GM12878 (cell line): Measurements from ENCODE around the gene QRFP. TPM values are rescaled to one million over a fixed set of nuclear protein-coding genes. Genes with fewer than 3 reads are reported as not detected.

Source experiments
- ATAC-seq: fragments of 200-7000 bp; cut with Tn5 transposase; 3 replicates; pipeline ENCODE4 v1.9.1; 2020; ENCODE audit warnings: mild to moderate bottlenecking, moderate library complexity
- BruUV-seq: library from RNA; stranded (reverse); fragments of 400-500 nt; replicated peaks from 2 replicates; lab custom pipeline; 2021; lab: Mats Ljungman, UMichigan
- CTCF ChIA-PET: fragments of 300-600 bp; sonication (Branson Sonifier 250); formaldehyde crosslinking; extraction: SDS; loops from one replicate; lab custom pipeline; 2021; ENCODE audit warnings: inconsistent platforms; lab: Yijun Ruan, JAX
- POLR2A ChIA-PET: fragments of 350-600 bp; formaldehyde crosslinking; extraction: SDS; loops from one replicate; lab custom pipeline; 2021; ENCODE audit warnings: inconsistent platforms; lab: Charles Lee
- RAD21 ChIA-PET: fragments of 300-600 bp; sonication (Branson Sonifier 250); formaldehyde crosslinking; loops from one replicate; lab custom pipeline; 2023; ENCODE audit warnings: antibody characterized with exemption; ENCODE audit not compliant: unreplicated experiment; lab: Charles Lee
- SMC1A ChIA-PET: fragments of 300-600 bp; sonication (Branson Sonifier 250); formaldehyde crosslinking; loops from one replicate; lab custom pipeline; 2023; ENCODE audit not compliant: unreplicated experiment, uncharacterized antibody; lab: Charles Lee
- DNase-seq: peaks from one replicate; pipeline ENCODE4 v3.0.0-alpha.2; 2011; ENCODE audit warnings: low read depth, low spot score
- FAIRE-seq: peaks from 3 replicates; lab custom pipeline; 2011; peaks lifted over from hg19 to GRCh38; lab: Jason Lieb, UNC
- H2AFZ ChIP-seq: 2 replicates; pipeline ENCODE4 v1.6.0; 2011; ENCODE audit warnings: low read depth, low read length, control low read depth; ENCODE audit not compliant: control insufficient read depth
- H3K27ac ChIP-seq: 2 replicates; pipeline ENCODE4 v1.5.1; 2011; ENCODE audit warnings: control low read depth; ENCODE audit not compliant: control insufficient read depth, insufficient read depth
- H3K27me3 ChIP-seq, 2 experiments: replicated peaks in 1 of 2; 2 replicates each; pipeline versions ENCODE4 v1.6.0 to v1.6.1; 2011; ENCODE audit warnings: low read length in 1 of 2; ENCODE audit not compliant: control insufficient read depth in 2 of 2, insufficient read depth in 2 of 2
- H3K36me3 ChIP-seq, 2 experiments: 2 replicates each; pipeline ENCODE4 v1.5.1; 2011; ENCODE audit warnings: low read length in 1 of 2; ENCODE audit not compliant: control insufficient read depth in 2 of 2, insufficient read depth in 2 of 2
- H3K4me1 ChIP-seq: 2 replicates; pipeline ENCODE4 v1.6.1; 2011; ENCODE audit warnings: mild to moderate bottlenecking, low read length, moderate library complexity, mixed read lengths; ENCODE audit not compliant: control insufficient read depth, insufficient read depth
- H3K4me2 ChIP-seq: 2 replicates; pipeline ENCODE4 v1.6.0; 2011; ENCODE audit warnings: control low read depth; ENCODE audit not compliant: control insufficient read depth, insufficient read depth
- H3K4me3 ChIP-seq: fragments of 200-600 bp; sonication (generic); 2 replicates; pipeline ENCODE4 v1.5.1; 2016
- H3K79me2 ChIP-seq: 2 replicates; pipeline ENCODE4 v1.6.0; 2011; ENCODE audit warnings: low read length; ENCODE audit not compliant: control insufficient read depth, insufficient read depth
- H3K9ac ChIP-seq: 2 replicates; pipeline ENCODE4 v1.8.0; 2011; ENCODE audit warnings: low read length, control low read depth, mixed read lengths; ENCODE audit not compliant: control insufficient read depth, insufficient read depth
- H3K9me3 ChIP-seq: replicated peaks from 3 replicates; pipeline ENCODE4 v1.5.1; 2011; ENCODE audit warnings: mild to moderate bottlenecking, low read length; ENCODE audit not compliant: control insufficient read depth, insufficient read depth
- H4K20me1 ChIP-seq: 2 replicates; pipeline ENCODE4 v1.6.0; 2011; ENCODE audit not compliant: control insufficient read depth, insufficient read depth
- BACH1 ChIP-seq: fragments of 450-650 bp; IDR thresholded peaks from 2 replicates; pipeline ENCODE4 v1.6.1; 2017; ENCODE audit warnings: mild to moderate bottlenecking, borderline replicate concordance
- MAX ChIP-seq: IDR thresholded peaks from 2 replicates; pipeline ENCODE4 v1.6.1; 2012; ENCODE audit warnings: low read depth, low read length, improper control_type of control experiment
- NFIC ChIP-seq: IDR thresholded peaks from 2 replicates; pipeline ENCODE4 v1.6.1; 2012; ENCODE audit warnings: low read depth, mild to moderate bottlenecking, inconsistent platforms, low read length, moderate library complexity
- NKRF ChIP-seq: fragments of 450-650 bp; conservative IDR thresholded peaks from 2 replicates; pipeline ENCODE4 v1.6.1; 2017; ENCODE audit warnings: mild to moderate bottlenecking, moderate library complexity
- POLR2A ChIP-seq: IDR thresholded peaks from 2 replicates; pipeline ENCODE4 v1.6.1; 2011; ENCODE audit warnings: low read depth, mild to moderate bottlenecking, low read length
- POLR2AphosphoS5 ChIP-seq: IDR thresholded peaks from 2 replicates; pipeline ENCODE4 v1.6.1; 2011; ENCODE audit warnings: mild to moderate bottlenecking, low read length, inconsistent platforms
- SMAD5 ChIP-seq: IDR thresholded peaks from 2 replicates; pipeline ENCODE4 v1.6.1; 2016; ENCODE audit warnings: antibody characterized with exemption, low read depth
- TAF1 ChIP-seq: IDR thresholded peaks from 2 replicates; pipeline ENCODE4 v1.6.1; 2011; ENCODE audit warnings: mild to moderate bottlenecking, low read depth, low read length, borderline replicate concordance
- WGBS: methylation state at CpG from one replicate; pipeline ENCODE4 v1.1.6; 2016; ENCODE audit warnings: low lambda C conversion rate; ENCODE audit not compliant: insufficient replicate concordance, insufficient coverage; ENCODE audit errors: missing lambda C conversion rate; 5-methylcytosine and 5-hydroxymethylcytosine counted together
- in situ Hi-C: fragments of 300-500 bp; cut with MboI; formaldehyde crosslinking; loops from 9 replicates; pipeline ENCODE4 v1.14.3; 2018; ENCODE audit warnings: mixed read lengths
- intact Hi-C: fragments of 100-400 bp; cut with micrococcal nuclease; formaldehyde crosslinking; loops from one replicate; pipeline ENCODE4 v1.14.2; 2022; ENCODE audit not compliant: unreplicated experiment
- polyA plus RNA-seq, 11 experiments: library from polyadenylated mRNA; depleted of rRNA in 4 of 11; unstranded in 6 of 11; stranded (reverse) in 5 of 11; fragments of >200 nt; fragmentation: Nextera tagmentation in 4 of 11; fragmentation: Illumina TruSeq in 1 of 11; extraction: Ambion mirVana in 4 of 11; extraction: Trizol in 1 of 11; gene quantifications; 1 replicate in 1 of 11; 2 replicates in 10 of 11; pipeline versions ENCODE4 v1.2.1 to v1.2.3, GENCODE V29; 2011 to 2016; ENCODE audit warnings: inconsistent platforms in 2 of 11, missing spikeins in 2 of 11, low read depth in 1 of 11
- total RNA-seq, 4 experiments: library from RNA; depleted of rRNA in 3 of 4; stranded (reverse); fragments of >200 nt in 3 of 4; fragmentation: Illumina TruSeq in 1 of 4; extraction: Trizol in 1 of 4; gene quantifications; 2 replicates each; pipeline versions ENCODE4 v1.2.1 to v1.2.3, GENCODE V29; 2013 to 2021

The QRFP gene
- total and polyA plus RNA-seq, 10 of the 15 experiments (the other 5 are each of a cell fraction or from before 2014, with no cell fraction given): not detected

GRCh38 chr9:130905902-130906734 is 9.5 kb upstream of the QRFP start:
- Histone ChIP-seq H2AFZ (no peak overlapping the region), H3K9ac (no peak overlapping the region), H3K4me1 (no peaks in the 10 kb centered on the region), H3K27me3 (no peaks in the 10 kb centered on the region; a peak in 2 of 4 replicates), H3K27ac (no peak overlapping the region), H4K20me1 (no peaks in the 10 kb centered on the region), H3K4me2 (no peak overlapping the region), H3K36me3 (no peaks in the 10 kb centered on the region), H3K4me3 (no peak overlapping the region), H3K9me3 (no peaks in the 10 kb centered on the region), H3K79me2 (no peaks in the 10 kb centered on the region)
- CTCF ChIA-PET: interaction anchor here (0.7 kb wide), 1 partner anchor 12 kb away, joined by 3 read pairs; no protein-coding TSS in a partner anchor
- POLR2A ChIA-PET: no interaction called here
- FAIRE-seq (no peak), DNase-seq (no peak), ATAC-seq (no peak)
- no TSS peak for BruUV-seq
- intact Hi-C loops (no loop called here), in situ Hi-C loops (no loop called here)
- RAD21 ChIA-PET: no interaction called here
- WGBS: 48% methylated on average over 23 of the region's 24 CpGs
- SMC1A ChIA-PET: no interaction called here
- TF ChIP-seq SMAD5 (no peak), POLR2A (no peak), NFIC (no peak), POLR2AphosphoS5 (no peak), MAX (no peak), BACH1 (no peak), NKRF (no peak), TAF1 (no peak)
